Effector memory CD8-positive, alpha-beta T cell (primary cell): ENCODE measurements around the gene CPNE7.
"Not testable (repeated sequence)": the region's sequence is repeated elsewhere in the genome, so short reads cannot be mapped to it uniquely, and the experiment has no call there.

Experiments
- ATAC-seq: fragments of 150-1000 bp; cut with Tn5 transposase; replicated peaks from 2 replicates; pipeline ENCODE4 v1.10.0; 2021; ENCODE audit warnings: mild to moderate bottlenecking, moderate library complexity
- DNase-seq, 3 experiments: peaks; one replicate each; pipeline ENCODE4 v3.0.0; 2021
- H3K27ac Mint-ChIP-seq, 2 donors: one replicate each; pipeline ENCODE4 v1.8.0; 2022; ENCODE audit warnings: mild to moderate bottlenecking in 2 of 2, mixed read lengths in 2 of 2, moderate library complexity in 2 of 2
- H3K27me3 Mint-ChIP-seq, 2 donors: one replicate each; pipeline ENCODE4 v1.8.0; 2022; ENCODE audit warnings: mixed read lengths in 2 of 2
- H3K36me3 Mint-ChIP-seq: one replicate; pipeline ENCODE4 v1.8.0; 2022; ENCODE audit warnings: mild to moderate bottlenecking, moderate library complexity, mixed read lengths; ENCODE audit not compliant: insufficient read depth
- H3K4me1 Mint-ChIP-seq, 2 donors: one replicate each; pipeline ENCODE4 v1.8.0; 2022; ENCODE audit warnings: low read depth in 2 of 2, mixed read lengths in 2 of 2
- H3K4me3 Mint-ChIP-seq, 2 donors: one replicate each; pipeline ENCODE4 v1.8.0; 2022; ENCODE audit warnings: mild to moderate bottlenecking in 2 of 2, mixed read lengths in 2 of 2, moderate library complexity in 2 of 2
- H3K9me3 Mint-ChIP-seq, 2 donors: one replicate each; pipeline ENCODE4 v1.8.0; 2022; ENCODE audit warnings: mixed read lengths in 2 of 2

CPNE7 gene

DNA sequence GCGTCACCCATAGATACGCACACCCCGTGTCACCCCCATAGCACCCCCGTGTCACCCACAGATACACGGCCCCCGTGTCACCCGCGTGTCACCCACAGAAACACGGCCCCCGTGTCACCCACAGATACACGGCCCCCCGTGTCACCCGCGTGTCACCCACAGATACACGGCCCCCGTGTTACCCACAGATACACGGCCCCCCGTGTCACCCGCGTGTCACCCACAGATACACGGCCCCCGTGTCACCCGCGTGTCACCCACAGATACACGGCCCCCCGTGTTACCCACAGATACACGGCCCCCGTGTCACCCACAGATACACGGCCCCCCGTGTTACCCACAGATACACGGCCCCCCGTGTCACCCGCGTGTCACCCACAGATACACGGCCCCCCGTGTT, 12.1 kb downstream of the CPNE7 start:
- H3K36me3 Mint-ChIP-seq, H3K27me3 Mint-ChIP-seq, DNase-seq, H3K4me1 Mint-ChIP-seq, ATAC-seq, H3K27ac Mint-ChIP-seq, H3K9me3 Mint-ChIP-seq, H3K4me3 Mint-ChIP-seq: not testable (repeated sequence)

DNA sequence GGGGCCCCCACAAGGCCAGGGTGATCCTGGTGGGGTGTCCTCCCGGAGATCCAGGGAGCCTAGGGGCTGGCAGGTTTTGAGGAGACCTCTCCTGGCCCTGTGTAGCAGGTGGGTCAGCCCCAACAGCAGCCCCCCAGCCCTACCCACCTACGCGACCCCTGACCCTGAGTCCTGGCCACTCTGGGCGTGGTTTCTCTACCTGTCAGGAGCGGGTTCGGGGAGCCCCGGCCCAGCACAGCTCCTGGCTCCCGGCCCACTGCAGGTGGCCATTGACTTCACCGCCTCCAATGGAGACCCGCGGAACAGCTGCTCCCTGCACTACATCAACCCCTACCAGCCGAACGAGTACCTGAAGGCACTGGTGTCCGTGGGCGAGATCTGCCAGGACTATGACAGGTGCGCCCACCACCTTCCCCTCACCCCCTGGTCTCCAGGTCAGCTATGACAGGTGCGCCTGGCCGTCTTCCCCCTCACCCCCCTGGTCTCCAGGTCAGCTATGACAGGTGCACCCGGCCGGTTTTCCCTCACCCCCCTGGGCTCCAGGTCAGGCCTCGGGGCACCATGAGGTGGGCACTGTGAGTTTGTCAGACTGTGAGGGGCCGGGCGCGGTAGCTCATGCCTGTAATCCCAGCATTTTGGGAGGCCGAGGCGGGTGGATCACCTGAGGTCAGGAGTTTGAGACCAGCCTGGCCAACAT, 13.0 kb downstream of the CPNE7 start:
- Mint-ChIP-seq H3K27me3 (no peaks in the 10 kb centered on the region), H3K9me3 (no peaks in the 10 kb centered on the region), H3K27ac (no peak overlapping the region), H3K4me1 (peaks cover 3 to 5% of the 10 kb centered on the region in 2 donors), H3K36me3 (no peaks in the 10 kb centered on the region), H3K4me3 (no peak overlapping the region)
- no peak for DNase-seq
- ATAC-seq: no peak

GRCh38 chr16:89589241-89589926, 13.8 kb downstream of the CPNE7 start:
- Mint-ChIP-seq H3K27me3 (no peaks in the 10 kb centered on the region), H3K27ac (no peak overlapping the region), H3K4me3 (no peak overlapping the region), H3K36me3 (no peaks in the 10 kb centered on the region), H3K4me1 (peaks cover 9 to 10% of the 10 kb centered on the region in 2 donors), H3K9me3 (no peaks in the 10 kb centered on the region)
- ATAC-seq (no peak), DNase-seq (no peak)

DNA sequence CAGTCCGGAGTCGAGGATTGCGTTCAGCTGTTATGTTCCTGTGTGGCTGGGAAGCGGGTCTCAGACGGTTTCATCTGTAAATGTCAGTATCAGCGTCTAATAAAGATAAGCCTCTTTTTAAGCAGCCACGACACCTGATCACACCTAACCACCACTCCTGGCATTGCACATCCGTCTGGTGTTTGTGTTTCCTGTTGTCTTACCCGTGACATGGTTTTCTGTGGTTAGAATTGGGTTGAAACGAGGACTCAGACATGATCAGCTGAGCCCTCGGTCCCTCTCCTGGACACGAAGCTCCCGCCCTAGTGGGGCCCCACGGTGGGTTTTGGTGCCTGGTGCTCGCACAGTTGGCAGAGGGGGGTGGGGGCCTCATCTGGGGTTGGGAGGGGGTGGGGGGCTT, 18.3 kb downstream of the CPNE7 start:
- H3K27ac Mint-ChIP-seq: peak overlapping the region; percentile 91 to 92
- H3K36me3 Mint-ChIP-seq: peaks cover 4% of the 10 kb centered on the region
- H3K4me3 Mint-ChIP-seq: peak overlapping the region; percentile 73 to 78
- peaks cover 9 to 11% of the 10 kb centered on the region in 2 donors for H3K4me1 Mint-ChIP-seq
- DNase-seq (peak; percentile 60 to 62 (median 60)), ATAC-seq (peak; percentile 98)
- no peaks in the 10 kb centered on the region for H3K9me3 Mint-ChIP-seq
- no peaks in the 10 kb centered on the region for H3K27me3 Mint-ChIP-seq

- Mint-ChIP-seq H3K9me3 (no peaks in the 10 kb centered on the region), H3K27ac (no peak overlapping the region), H3K36me3 (peaks cover 12% of the 10 kb centered on the region), H3K4me3 (no peak overlapping the region), H3K4me1 (peaks cover 14 to 17% of the 10 kb centered on the region in 2 donors), H3K27me3 (no peaks in the 10 kb centered on the region)
- DNase-seq (no peak), ATAC-seq (no peak)
Observed at GRCh38 chr16:89595330-89596060, 19.9 kb downstream of the CPNE7 start.

GRCh38 chr16:89596061-89596689, 20.6 kb downstream of the CPNE7 start:
- ATAC-seq: no peak
- H3K27me3 Mint-ChIP-seq: no peaks in the 10 kb centered on the region
- peaks cover 14 to 17% of the 10 kb centered on the region in 2 donors for H3K4me1 Mint-ChIP-seq
- peaks cover 12% of the 10 kb centered on the region for H3K36me3 Mint-ChIP-seq
- H3K4me3 Mint-ChIP-seq: no peak overlapping the region
- no peak overlapping the region for H3K27ac Mint-ChIP-seq
- H3K9me3 Mint-ChIP-seq: no peaks in the 10 kb centered on the region
- no peak for DNase-seq

DNA sequence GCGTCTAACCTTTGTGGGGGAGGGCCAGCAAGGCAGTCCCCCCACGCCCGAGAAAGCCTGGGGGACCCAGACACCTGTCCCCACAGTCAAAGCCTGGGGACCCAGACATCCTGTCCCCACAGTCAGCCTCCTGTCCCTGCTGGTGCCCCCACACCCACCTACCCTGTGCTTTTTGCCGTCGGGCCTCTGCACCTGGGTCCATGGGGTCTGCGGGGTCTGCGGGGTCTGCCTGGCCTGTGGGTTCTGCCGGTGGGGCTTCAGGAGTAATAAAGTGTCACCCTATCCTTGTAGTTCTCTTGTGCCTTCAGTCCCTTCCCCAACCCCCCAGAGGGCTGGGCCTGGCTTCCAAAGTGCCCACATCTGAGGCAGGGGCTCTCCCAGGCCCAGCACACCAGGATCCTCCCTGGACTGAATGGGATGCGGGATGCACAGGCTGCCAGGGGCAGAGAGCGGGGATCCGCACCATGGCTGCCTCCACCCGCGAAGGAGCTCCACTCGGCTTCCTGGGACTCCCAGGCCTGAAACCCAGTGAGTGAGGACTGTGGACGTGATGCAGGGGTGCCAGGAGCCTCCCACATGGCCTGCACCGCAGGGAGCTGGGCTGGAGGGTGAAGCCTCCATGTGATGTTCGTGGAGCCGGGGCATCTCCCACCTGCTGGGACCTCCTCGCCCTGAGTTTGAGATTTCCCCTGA, 21.5 kb downstream of the CPNE7 start:
- DNase-seq (no peak), ATAC-seq (no peak)
- peaks cover 16 to 18% of the 10 kb centered on the region in 2 donors for H3K4me1 Mint-ChIP-seq
- H3K27me3 Mint-ChIP-seq: no peaks in the 10 kb centered on the region
- H3K9me3 Mint-ChIP-seq: no peaks in the 10 kb centered on the region
- H3K4me3 Mint-ChIP-seq: no peak overlapping the region
- H3K27ac Mint-ChIP-seq: no peak overlapping the region
- peaks cover 12% of the 10 kb centered on the region for H3K36me3 Mint-ChIP-seq

DNA sequence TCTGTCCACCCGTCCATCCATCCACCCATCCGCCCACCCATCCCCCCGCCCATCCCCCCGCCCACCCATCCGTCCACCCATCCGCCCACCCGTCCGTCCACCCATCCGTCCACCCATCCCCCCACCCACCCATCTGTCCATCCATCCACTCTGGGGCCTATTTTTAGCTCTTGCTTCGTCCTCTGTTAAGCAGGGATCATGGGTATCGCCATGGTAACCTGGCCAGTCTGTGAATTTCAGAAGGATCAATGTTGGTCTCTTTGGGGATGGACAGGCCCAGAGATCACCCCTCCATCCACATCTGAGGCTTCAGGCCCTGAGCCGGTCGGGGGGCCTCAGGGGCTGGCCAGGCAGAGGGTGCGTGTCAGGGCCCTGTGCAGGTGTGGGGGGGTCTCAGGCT, 22.6 kb downstream of the CPNE7 start:
- Mint-ChIP-seq H3K27me3 (no peaks in the 10 kb centered on the region), H3K4me1 (peaks cover 27 to 29% of the 10 kb centered on the region in 2 donors), H3K9me3 (no peaks in the 10 kb centered on the region), H3K36me3 (peaks cover 12% of the 10 kb centered on the region), H3K27ac (no peak overlapping the region), H3K4me3 (no peak overlapping the region)
- ATAC-seq: no peak
- no peak for DNase-seq

DNA sequence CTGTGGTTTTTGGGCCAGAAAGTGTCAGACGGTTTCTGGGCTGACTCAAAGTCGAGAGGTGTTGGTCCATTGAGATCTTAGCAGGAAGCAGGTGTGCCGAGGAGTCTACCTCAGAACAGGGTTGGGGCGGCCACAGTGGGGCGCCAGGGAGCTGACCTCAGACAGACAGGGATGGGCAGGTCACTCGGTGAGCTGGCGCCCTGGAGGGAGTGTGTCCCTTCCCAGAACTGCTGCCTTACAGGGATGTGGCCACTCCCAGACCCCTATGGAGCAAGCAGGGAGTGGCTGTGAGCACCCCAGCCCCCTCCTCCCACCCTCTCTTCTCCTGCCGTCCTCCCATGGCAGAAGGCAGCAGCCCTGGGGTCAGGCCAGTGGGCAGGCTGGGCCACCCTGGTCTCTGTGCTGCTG, 23.9 kb downstream of the CPNE7 start:
- peaks cover 12% of the 10 kb centered on the region for H3K36me3 Mint-ChIP-seq
- H3K27ac Mint-ChIP-seq: peak overlapping the region in 1 of 2 donors; percentile 71
- H3K4me3 Mint-ChIP-seq: no peak overlapping the region
- H3K9me3 Mint-ChIP-seq: no peaks in the 10 kb centered on the region
- DNase-seq (peak; percentile 25 to 43 (median 36)), ATAC-seq (peak; percentile 55)
- no peaks in the 10 kb centered on the region for H3K27me3 Mint-ChIP-seq
- H3K4me1 Mint-ChIP-seq: peaks cover 18 to 23% of the 10 kb centered on the region in 2 donors

GRCh38 chr16:89599902-89600301, 24.3 kb downstream of the CPNE7 start:
- H3K36me3 Mint-ChIP-seq: peaks cover 12% of the 10 kb centered on the region
- peaks cover 18 to 23% of the 10 kb centered on the region in 2 donors for H3K4me1 Mint-ChIP-seq
- DNase-seq: no peak
- peak overlapping the region in 1 of 2 donors; percentile 17 for H3K27ac Mint-ChIP-seq
- no peaks in the 10 kb centered on the region for H3K27me3 Mint-ChIP-seq
- ATAC-seq: no peak
- H3K9me3 Mint-ChIP-seq: no peaks in the 10 kb centered on the region
- H3K4me3 Mint-ChIP-seq: no peak overlapping the region

GRCh38 chr16:89600427-89600826, 24.9 kb downstream of the CPNE7 start:
- Mint-ChIP-seq H3K9me3 (no peaks in the 10 kb centered on the region), H3K4me1 (peaks cover 18 to 23% of the 10 kb centered on the region in 2 donors), H3K27ac (peak overlapping the region; percentile 17 to 76), H3K27me3 (no peaks in the 10 kb centered on the region), H3K4me3 (no peak overlapping the region), H3K36me3 (peaks cover 12% of the 10 kb centered on the region)
- no peak for ATAC-seq
- DNase-seq: no peak

- no peaks in the 10 kb centered on the region for H3K9me3 Mint-ChIP-seq
- ATAC-seq: no peak
- H3K4me1 Mint-ChIP-seq: peaks cover 18 to 20% of the 10 kb centered on the region in 2 donors
- H3K4me3 Mint-ChIP-seq: no peak overlapping the region
- H3K27me3 Mint-ChIP-seq: no peaks in the 10 kb centered on the region
- peaks cover 12% of the 10 kb centered on the region for H3K36me3 Mint-ChIP-seq
- H3K27ac Mint-ChIP-seq: peak overlapping the region; percentile 17 to 76
- DNase-seq: no peak
Observed at GRCh38 chr16:89600956-89601355, 25.4 kb downstream of the CPNE7 start.

DNA sequence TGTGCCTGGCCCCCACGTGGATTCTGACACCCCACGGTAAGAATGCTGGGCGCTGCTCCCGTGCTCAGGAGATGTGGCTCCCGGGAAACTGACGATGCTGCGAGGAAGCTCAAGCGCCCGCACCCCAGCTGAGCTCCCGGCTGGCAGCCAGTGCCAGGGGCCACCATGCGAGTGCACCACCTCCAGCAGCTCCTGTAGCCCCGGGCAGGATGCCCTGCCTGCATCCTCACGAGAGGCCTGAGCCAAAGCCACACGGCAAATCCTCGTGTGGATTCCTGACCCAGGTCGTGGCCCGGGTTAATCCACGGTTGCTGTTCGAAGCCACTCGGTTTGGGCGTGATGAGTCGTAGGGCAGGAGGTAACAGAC, 26.3 kb downstream of the CPNE7 start:
- no peaks in the 10 kb centered on the region for H3K27me3 Mint-ChIP-seq
- peaks cover 18 to 20% of the 10 kb centered on the region in 2 donors for H3K4me1 Mint-ChIP-seq
- no peak for ATAC-seq

More for the DNA sequence above, 26.3 kb downstream of the CPNE7 start:
- no peak overlapping the region for H3K27ac Mint-ChIP-seq
- peaks cover 12% of the 10 kb centered on the region for H3K36me3 Mint-ChIP-seq
- DNase-seq: no peak
- H3K9me3 Mint-ChIP-seq: no peaks in the 10 kb centered on the region
- H3K4me3 Mint-ChIP-seq: peak overlapping the region in 1 of 2 donors; percentile 63
